VCaP (cell line): Measurements from ENCODE around the gene DCTN2.

Experiments
- H3K27ac ChIP-seq: fragments of 450-650 bp; 2 replicates; pipeline ENCODE4 v1.5.1; 2017
- CTCF ChIP-seq: fragments of 450-650 bp; conservative IDR thresholded peaks from 2 replicates; pipeline ENCODE4 v1.5.1; 2017; ENCODE audit warnings: mild to moderate bottlenecking, moderate library complexity

Gene DCTN2

GRCh38 chr12:57523706-57524614 is 23.0 kb downstream of the DCTN2 start:
- H3K27ac ChIP-seq, result peak overlapping the region; percentile 99
- TF ChIP-seq CTCF, result no peak

DNA sequence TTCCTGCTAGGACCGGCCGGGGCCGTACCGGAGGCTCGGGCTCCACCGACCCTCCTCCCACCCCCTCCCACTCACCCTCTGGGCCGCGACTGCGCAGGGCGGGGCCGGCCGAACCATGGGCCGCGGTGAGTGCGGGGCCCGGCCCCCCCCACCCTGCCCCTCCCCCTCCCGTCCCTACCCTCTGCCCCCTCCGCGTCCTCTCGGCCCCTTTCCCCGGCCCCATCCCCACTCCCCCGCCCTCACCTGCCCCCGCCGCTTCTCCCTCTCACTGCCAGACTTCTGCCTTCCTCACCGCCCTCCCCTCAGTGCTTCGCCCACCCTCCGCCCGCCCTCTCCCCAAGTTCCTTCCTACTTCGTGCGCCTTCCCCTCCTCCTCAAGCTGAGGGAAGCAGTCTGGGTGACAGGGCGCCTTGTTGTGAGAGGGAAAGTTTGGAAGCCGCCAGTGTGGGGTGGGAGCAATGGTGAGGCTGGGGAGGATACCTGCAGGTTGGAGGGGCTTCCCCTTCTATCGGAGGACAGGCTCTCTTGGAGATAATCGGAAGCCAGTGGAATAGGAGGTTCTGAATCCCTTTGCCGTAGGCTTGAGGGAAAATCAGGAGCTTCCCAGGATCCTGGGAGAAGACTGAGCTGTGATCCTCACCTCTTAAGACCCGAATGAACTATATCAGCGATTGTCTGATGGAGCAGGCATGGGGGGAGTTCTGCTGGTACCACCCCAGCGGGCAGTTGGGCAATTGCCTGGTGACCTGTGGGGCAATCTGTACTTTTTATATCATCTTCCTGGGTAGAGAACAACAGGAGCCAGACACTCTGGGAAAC is 23.9 kb downstream of the DCTN2 start:
- no peak for TF ChIP-seq CTCF
- H3K27ac ChIP-seq, result peak overlapping the region; percentile 99

DNA sequence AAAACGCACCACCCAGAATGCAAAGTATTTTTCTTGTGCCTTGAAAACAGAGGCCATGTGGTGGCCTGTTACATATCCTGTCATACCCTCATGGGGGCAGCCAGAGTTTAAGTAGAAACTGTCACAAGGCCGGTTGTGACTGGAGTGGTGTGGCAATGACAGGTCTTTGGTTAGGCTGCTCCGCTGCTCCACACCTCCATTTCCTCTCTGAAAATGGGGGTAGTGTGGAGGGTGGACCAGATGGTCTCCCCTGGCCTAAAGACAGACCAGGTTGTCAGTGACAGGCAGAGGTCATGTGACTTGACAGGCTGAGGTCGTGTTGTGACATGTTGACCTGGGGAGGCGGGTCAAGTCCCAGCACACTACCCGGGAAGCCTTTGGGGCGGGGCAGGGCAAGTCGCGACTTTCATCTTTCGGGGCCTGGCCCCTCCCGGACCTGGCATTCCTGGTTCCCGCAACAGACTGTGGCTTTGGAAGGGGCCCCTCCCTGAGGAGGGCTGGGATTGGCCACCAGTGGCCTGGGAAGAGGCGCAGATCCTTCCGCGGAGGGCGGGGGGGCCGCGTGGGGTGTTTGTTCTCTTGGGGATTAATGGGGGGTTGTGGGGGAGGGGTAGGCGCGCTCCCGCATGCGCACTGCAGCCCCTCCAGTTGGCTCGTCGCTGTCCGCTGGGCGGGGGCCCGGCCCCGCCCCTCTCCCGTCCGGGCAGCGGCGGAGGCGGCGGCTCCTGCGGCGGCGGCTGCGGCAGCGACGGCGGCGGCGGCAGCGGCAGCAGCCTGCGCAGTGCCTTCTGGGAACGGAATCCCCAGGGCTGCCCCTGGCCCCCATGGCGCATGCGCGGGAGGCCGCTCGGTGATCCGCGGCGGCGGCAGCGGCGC is 24.7 kb downstream of the DCTN2 start, which contains the start of gene MBD6:
MBD6 (plus strand) TSS at position 814 of the 876 bp plus-strand sequence. CDS start 1,480 bp downstream, outside the sequence.
- TF ChIP-seq CTCF, result no peak
- peak within 1 kb of the TSS; percentile 99 for H3K27ac ChIP-seq

DNA sequence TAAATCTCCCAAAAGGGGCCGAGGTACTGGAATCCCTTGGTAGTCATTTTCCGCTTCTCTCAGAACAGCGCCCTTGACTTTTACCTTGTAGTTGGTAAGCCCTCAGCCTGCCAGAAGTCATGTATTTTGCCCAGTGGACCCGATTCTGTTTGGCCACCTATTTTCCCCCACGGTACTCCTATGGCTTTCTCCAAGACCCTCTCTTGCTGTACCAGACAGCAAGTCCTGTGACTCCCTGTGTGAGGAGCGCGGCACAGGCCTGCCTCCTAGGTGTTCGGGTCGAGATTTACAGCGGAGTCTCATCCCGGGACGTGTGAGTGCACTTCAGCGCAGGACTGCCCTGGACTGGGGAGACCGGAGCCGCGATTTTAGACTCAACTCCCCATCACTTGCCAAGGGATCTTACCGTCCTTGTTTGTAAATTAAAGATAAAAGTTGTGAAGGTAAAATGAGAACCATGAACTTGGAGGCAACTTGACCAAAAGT is 25.4 kb downstream of the DCTN2 start:
- TF ChIP-seq CTCF, result no peak
- H3K27ac ChIP-seq, result peak overlapping the region; percentile 99

DNA sequence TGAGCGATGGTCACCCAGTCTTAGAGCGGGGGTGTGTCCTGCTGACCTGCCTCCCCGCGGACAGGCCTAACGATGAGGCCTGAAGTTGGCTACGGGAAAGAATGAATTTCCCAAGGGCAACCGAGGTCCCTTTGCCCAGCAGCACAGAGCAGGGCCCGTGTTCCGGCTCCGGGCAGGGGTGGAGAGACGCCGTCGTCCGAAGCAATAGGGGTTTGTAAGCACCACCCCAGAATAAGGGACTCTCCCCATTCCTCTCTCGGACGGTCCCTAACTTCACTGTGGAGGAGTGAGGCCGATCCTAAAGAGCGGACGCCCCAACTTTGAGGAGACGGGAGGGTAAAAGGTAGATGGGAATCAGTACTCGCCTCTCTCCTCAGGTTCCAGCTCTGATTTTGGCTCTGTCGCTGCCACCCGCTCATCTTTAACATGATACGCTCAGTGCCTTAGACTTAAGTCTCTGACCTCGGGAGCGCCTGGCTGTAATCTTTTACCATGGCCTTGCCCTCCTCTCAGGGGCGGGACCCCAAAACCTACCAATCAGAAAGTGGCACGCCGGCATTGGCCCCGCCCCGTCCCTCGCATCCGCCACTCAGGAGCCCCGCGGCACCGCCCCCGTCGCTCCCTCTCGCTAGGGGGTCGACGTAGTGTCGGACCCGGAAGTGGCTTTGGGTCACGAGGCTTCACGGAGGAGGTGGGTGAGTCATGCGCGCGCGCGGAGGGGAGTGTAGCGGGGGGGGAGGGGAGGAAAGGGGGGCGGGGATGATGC is 26.8 kb downstream of the DCTN2 start, which contains the start of gene DDIT3:
DDIT3 (minus strand) TSS at position 462 of the 766 bp plus-strand sequence. CDS start 3,108 bp downstream, outside the sequence.
- peak within 1 kb of the TSS; percentile 99 for H3K27ac ChIP-seq
- TF ChIP-seq CTCF, result no peak

GRCh38 chr12:57519796-57520052 is 27.3 kb downstream of the DCTN2 start:
- peak overlapping the region; percentile 99 for H3K27ac ChIP-seq
- 0 out of 2 replicates have a peak, but pooled peaks have one; percentile 6 for TF ChIP-seq CTCF
